ENCODE measurements around the gene GRAP2. TPM values are rescaled to one million over a fixed set of nuclear protein-coding genes. Genes with fewer than 3 reads are reported as not detected.

GRAP2 gene
- total and polyA plus RNA-seq, 9 of the 15 experiments (the other 6 are each of a cell fraction or from before 2014, with no cell fraction given), result 4.8 to 88.7 (median 60.4) TPM

GRCh38 chr22:39907605-39908097 lies 6.8 kb downstream of the GRAP2 start:
- Histone ChIP-seq H3K9ac (ENCODE audit: insufficient read depth in 1 of 2, low read depth in 2 of 2, low read length in 2 of 2) (peak overlapping the region in 1 of 2 experiments; percentile 61; a peak in 1 of 4 replicates), H3K27me3 (ENCODE audit: control insufficient read depth in 2 of 2, insufficient read depth in 2 of 2, low read length in 2 of 2) (no peaks in the 10 kb centered on the region), H3K79me2 (ENCODE audit: control insufficient read depth, insufficient read depth, low read length) (peaks cover 92% of the 10 kb centered on the region; the same call in 2 of the 3 replicates), H3K36me3 (ENCODE audit: control insufficient read depth, insufficient read depth, low read length) (no peaks in the 10 kb centered on the region), H3K9me3 (replicated peaks; ENCODE audit: control insufficient read depth, insufficient read depth, low read depth, low read length) (no peaks in the 10 kb centered on the region), H3K9me1 (ENCODE audit: control insufficient read depth, insufficient read depth, low read length) (no peaks in the 10 kb centered on the region), H3K27ac (ENCODE audit: extremely low read depth, low read depth, low read length) (peak overlapping the region; percentile 46; the same call in 2 of the 3 replicates), H3K4me3 (no peak overlapping the region), H3K4me1 (replicated peaks in 1 of 2; ENCODE audit: control insufficient read depth in 2 of 2, insufficient read depth in 2 of 2, low read length in 2 of 2) (peaks cover 0 to 12% of the 10 kb centered on the region in 2 experiments; a peak in 4 of 5 replicates), H2AFZ (ENCODE audit: low read depth, low read length) (peak overlapping the region; percentile 57), H3K4me2 (ENCODE audit: insufficient read depth, low read length) (no peak overlapping the region; the same call in 1 of the 2 replicates), H4K20me1 (replicated peaks; ENCODE audit: control insufficient read depth, insufficient read depth, low read length) (no peaks in the 10 kb centered on the region)
- BruUV-seq (replicated peaks), result no TSS peak
- FAIRE-seq, result no peak
- in situ Hi-C loops (cut with MboI), result no loop called here
- TF ChIP-seq, protein P1, sequence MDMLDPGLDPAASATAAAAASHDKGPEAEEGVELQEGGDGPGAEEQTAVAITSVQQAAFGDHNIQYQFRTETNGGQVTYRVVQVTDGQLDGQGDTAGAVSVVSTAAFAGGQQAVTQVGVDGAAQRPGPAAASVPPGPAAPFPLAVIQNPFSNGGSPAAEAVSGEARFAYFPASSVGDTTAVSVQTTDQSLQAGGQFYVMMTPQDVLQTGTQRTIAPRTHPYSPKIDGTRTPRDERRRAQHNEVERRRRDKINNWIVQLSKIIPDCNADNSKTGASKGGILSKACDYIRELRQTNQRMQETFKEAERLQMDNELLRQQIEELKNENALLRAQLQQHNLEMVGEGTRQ (CRISPR knock-in tag; IDR thresholded peaks at IDR 0.05), result 0 out of 2 replicates have a peak, but pooled peaks have one; percentile 26
- TF ChIP-seq, protein P2, sequence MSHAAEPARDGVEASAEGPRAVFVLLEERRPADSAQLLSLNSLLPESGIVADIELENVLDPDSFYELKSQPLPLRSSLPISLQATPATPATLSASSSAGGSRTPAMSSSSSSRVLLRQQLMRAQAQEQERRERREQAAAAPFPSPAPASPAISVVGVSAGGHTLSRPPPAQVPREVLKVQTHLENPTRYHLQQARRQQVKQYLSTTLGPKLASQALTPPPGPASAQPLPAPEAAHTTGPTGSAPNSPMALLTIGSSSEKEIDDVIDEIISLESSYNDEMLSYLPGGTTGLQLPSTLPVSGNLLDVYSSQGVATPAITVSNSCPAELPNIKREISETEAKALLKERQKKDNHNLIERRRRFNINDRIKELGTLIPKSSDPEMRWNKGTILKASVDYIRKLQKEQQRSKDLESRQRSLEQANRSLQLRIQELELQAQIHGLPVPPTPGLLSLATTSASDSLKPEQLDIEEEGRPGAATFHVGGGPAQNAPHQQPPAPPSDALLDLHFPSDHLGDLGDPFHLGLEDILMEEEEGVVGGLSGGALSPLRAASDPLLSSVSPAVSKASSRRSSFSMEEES (CRISPR knock-in tag; IDR thresholded peaks at IDR 0.05), result peak; percentile 38
- TF ChIP-seq ZNF561 (CRISPR knock-in tag; conservative IDR thresholded peaks at IDR 0.05) (no peak), YBX1 (IDR thresholded peaks at IDR 0.05) (no peak)
- ChIA-PET CTCF (ENCODE audit: low intra/inter-chr PET ratio) (no interaction called here), POLR2A (interaction anchor here (0.7 to 1.2 kb wide), 2 partner anchors 10 to 23 kb away, joined by 3 to 4 read pairs; no protein-coding TSS in a partner anchor)
- intact Hi-C loops (cut with micrococcal nuclease), result no loop called here
- ATAC-seq, result peak; percentile 14; the same call in 1 of the 3 replicates
- no peak for DNase-seq (ENCODE audit: extremely low read depth in 1 of 4, low spot score in 3 of 4)
- 52% methylated on average over 7 of the region's 9 CpGs for WGBS (ENCODE audit: insufficient coverage, low coverage, missing lambda C conversion rate)

Measured in K562 (cell line).